ENCODE measurements around the gene ATP1A4.

Gene ATP1A4

GRCh38 chr1:160227034-160227433 lies 75.6 kb downstream of the ATP1A4 start:
- no peak for TF ChIP-seq TAF1 (IDR thresholded peaks at IDR 0.05; ENCODE audit: borderline replicate concordance, insufficient read depth, low read length)
- TF ChIP-seq SIN3A (IDR thresholded peaks at IDR 0.05; ENCODE audit: borderline replicate concordance, insufficient read depth, low read length): no peak
- TF ChIP-seq FOXP2 (optimal IDR thresholded peaks at IDR 0.05; ENCODE audit: borderline replicate concordance, extremely low read depth, extremely low read length, insufficient read depth): no peak
- TF ChIP-seq REST (IDR thresholded peaks at IDR 0.05; ENCODE audit: insufficient read depth in 1 of 2, low read depth in 2 of 2, low read length in 2 of 2): no peak
- no peak for TF ChIP-seq POLR2AphosphoS5 (IDR thresholded peaks at IDR 0.05; ENCODE audit: low read depth, low read length)

DNA sequence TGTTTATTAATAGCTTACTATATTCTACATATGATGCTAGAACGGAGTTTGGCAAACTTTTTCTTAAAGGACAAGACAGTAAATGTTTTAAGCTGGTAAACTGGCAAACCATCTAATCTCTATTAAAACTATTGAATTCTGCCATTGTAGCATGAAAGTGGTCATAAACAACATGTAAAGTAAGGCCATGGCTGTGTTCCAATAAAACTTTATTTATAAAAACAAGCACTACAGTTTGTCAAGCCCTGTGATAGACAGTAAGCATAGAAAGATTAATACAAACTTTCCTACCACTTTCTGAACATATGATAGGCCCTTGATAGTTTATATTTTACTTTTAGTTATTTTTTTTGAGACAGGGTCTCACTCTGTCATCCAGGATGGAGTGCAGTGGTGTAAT lies 76.2 kb downstream of the ATP1A4 start:
- TF ChIP-seq REST (IDR thresholded peaks at IDR 0.05; ENCODE audit: insufficient read depth in 1 of 2, low read depth in 2 of 2, low read length in 2 of 2) (no peak), TAF1 (IDR thresholded peaks at IDR 0.05; ENCODE audit: borderline replicate concordance, insufficient read depth, low read length) (no peak), SIN3A (IDR thresholded peaks at IDR 0.05; ENCODE audit: borderline replicate concordance, insufficient read depth, low read length) (no peak)

- TF ChIP-seq FOXP2 (optimal IDR thresholded peaks at IDR 0.05; ENCODE audit: borderline replicate concordance, extremely low read depth, extremely low read length, insufficient read depth) (no peak), SIN3A (IDR thresholded peaks at IDR 0.05; ENCODE audit: borderline replicate concordance, insufficient read depth, low read length) (no peak), POLR2AphosphoS5 (IDR thresholded peaks at IDR 0.05; ENCODE audit: low read depth, low read length) (no peak)
Observed at GRCh38 chr1:160228431-160228830, 77.0 kb downstream of the ATP1A4 start.

DNA sequence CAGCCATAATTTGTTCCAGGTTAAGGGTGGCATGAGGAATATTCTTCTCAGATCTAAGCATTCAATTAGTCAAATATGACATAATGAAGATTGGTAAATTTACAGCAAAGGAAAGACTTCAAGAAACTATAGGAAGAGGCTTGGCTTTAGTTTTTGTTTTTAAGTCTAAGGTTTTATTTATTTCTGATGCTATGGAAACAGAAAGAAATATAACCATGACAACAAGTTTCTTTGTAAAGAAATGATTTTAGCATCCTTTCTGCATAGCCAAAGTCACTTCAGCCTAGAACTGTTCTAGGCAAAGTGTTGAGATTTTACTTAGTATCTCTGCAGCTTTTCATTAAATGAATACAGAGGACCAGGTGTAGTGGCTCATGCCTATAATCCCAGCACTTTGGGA lies 81.5 kb downstream of the ATP1A4 start:
- TF ChIP-seq SIN3A (IDR thresholded peaks at IDR 0.05; ENCODE audit: borderline replicate concordance, insufficient read depth, low read length) (no peak), TAF1 (IDR thresholded peaks at IDR 0.05; ENCODE audit: borderline replicate concordance, insufficient read depth, low read length) (no peak), FOXP2 (optimal IDR thresholded peaks at IDR 0.05; ENCODE audit: borderline replicate concordance, extremely low read depth, extremely low read length, insufficient read depth) (no peak), POLR2AphosphoS5 (IDR thresholded peaks at IDR 0.05; ENCODE audit: low read depth, low read length) (no peak), REST (IDR thresholded peaks at IDR 0.05; ENCODE audit: insufficient read depth in 1 of 2, low read depth in 2 of 2, low read length in 2 of 2) (no peak)
